ENCODE results near the gene UNC13C. TPM values are rescaled to one million over a fixed set of nuclear protein-coding genes. Genes with fewer than 3 reads are reported as not detected.

Gene UNC13C
- total RNA-seq, 1 donor from 2014 or later, result not detected

DNA sequence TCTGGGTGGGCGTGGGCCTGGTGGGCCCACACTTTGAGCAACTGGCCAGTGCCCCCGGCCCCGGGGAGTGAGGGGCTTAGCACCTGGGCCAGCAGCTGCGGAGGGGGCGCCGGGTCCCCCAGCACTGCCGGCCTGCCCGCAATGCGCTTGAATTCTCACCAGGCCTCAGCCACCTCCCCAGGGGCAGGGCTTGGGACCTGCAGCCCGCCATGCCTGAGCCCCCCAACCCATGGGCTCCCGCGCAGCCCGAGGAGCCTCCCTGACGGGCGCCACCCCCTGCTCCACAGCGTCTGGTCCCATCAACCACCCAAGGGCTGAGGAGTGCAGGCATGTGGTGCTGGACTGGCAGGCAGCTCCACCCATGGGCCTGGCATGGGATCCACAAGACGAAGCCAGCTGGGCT is 484.3 kb downstream of the UNC13C start:
- DNase-seq (ENCODE audit: low read depth in 2 of 2), result no peak

DNA sequence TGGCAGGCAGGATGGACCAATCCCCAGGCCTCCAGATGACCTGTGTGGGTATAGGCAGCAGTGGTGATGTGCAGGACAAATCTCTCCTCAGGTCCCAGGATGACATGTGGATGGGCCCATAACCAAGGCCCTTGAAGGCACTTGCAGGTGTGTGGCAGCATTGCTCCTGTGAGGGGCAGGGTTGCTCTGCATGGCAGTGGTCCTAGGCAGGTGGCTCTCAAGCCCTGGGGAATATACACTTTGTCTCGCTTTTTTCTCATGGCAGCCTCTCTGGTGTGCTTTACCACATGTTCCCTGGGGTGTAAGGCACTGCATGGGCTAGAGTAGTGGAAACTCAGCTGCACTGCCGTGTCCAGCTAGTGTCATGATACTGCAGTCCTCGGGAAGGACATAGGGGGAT is 503.6 kb downstream of the UNC13C start:
- no peak for DNase-seq (ENCODE audit: low read depth in 2 of 2)

DNA sequence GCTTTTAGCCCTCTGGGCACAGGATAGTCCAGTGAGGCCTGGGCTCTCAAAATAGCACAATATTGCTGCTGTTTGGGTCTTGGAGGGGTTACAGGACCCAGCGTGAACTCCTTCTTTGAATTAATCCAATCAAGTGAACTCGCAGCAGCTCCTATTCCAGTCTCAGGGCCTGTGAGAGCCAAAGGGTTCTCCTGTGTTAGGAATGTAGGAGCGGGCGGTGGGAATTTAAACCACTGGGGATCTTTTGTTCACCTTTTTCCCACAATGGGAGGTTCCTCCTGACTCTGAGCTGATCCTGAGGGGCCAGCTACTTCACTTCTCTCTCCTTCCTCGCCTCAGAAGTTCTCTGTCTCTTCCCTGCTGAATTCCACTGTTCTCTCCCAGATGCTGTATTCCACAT is 504.0 kb downstream of the UNC13C start:
- no peak for DNase-seq (ENCODE audit: low read depth in 2 of 2)

DNA sequence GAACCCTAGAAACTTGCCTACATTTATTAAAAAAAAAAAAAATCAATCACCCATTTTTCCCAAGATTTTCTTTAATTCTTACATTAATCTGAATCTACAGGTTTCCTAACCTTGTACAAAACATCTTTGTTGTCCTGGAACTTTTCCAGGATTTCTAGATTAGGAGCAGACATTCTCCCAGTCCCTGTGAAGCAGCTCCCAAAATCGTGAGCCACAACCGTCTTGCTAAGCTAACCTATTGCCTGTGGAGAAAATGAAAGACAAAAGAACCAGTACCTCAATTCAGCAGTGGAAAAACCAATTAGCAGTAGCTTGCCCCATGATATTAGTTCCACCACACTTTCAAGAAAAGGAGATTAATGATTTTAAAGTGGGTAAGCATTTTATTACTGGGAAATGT is 522.1 kb downstream of the UNC13C start:
- no peak for DNase-seq (ENCODE audit: low read depth in 2 of 2)

DNA sequence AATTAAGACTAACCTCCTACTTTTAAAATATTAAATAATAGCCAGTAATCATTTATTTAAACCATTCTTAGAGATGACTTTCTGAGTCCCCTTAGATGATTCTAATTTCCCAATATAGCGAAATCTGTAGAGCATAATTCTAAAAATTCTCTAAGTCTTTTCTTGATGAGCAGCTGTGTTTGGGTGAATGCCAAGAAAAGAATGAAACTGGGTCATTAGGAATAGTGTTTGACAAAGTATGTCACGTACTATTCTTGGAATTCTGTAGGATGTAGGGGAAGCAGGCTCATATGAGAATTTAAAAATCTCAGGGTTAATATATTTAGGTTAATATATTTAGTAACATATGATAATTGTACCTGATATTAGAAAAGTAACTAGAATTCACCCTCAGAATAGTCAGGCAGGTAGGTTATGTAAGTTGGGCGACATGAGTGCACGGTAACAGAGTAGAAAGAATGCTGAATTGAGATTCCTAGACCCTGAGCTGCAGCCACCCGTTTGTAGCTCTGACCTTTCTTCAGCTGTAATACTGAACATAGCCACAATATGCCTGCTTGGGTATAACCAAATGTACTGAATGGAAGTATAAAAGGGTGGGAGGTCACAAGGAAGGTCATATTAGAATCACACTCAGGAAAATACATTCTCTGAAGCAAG is 524.3 kb downstream of the UNC13C start:
- no peak for DNase-seq (ENCODE audit: low read depth in 2 of 2)

DNA sequence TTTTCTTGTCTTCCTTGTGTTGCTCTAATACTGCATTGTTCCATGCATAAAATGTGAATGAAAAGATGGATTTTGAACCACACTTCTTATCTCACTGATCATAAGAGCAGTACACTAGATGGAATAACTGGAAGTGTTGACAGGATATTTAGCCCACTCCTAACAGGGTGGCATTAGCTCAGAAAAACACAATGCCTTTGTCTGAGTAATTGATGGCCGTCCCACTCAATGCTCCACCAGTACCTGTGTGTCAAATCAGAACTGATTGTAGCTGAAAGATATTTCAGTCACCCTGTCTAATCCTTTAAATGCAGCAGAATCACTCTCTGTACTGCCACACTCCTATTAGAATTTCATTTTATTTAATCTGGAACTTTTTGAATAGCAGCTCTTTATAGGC is 526.5 kb downstream of the UNC13C start:
- no peak for DNase-seq (ENCODE audit: low read depth in 2 of 2)

DNA sequence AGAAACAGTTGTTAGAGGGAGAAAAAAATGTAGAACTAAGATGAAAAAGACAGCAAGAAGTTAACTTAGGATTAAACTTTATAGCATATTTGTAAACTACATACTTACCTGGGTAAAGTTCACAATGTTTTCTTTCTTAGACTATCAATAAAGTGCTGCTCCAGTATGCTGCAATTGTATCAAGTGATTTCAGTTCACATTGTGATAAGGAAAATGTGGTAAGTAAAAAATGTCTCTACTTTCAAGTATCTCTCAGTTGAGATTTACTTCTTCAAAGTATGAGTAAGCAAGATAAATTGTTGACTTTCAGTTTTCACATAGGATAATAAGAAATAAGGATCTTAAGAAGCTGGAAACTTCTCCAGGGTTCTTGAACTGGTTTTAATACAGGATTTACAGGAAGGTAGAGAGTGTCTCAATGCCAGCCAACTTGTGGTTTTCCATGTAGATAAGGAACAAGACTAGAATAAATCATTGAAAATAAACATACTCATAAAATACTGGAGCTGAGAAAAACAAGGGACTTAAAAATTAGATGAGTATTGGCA is 528.8 kb downstream of the UNC13C start:
- DNase-seq (ENCODE audit: low read depth in 2 of 2), result no peak

DNA sequence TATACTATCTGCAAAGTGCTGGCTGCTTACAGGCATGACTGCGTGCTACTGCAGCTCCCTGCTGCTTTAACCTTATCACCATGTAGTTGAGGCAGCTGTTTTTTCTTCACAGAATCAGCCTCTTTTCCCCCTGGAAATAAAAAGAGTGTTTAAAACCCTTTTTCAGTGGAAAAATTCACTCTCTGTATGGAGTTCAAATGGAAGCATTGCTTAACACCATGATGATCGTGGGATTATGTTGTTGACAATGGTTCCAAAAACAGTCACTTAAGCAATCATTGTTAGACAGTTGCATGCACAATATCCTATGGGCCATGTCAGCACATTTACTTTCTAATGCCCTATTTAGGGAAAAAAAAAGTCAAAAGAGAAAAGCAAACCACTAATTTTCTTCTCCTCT is 536.4 kb downstream of the UNC13C start:
- DNase-seq (ENCODE audit: low read depth in 2 of 2), result no peak

DNA sequence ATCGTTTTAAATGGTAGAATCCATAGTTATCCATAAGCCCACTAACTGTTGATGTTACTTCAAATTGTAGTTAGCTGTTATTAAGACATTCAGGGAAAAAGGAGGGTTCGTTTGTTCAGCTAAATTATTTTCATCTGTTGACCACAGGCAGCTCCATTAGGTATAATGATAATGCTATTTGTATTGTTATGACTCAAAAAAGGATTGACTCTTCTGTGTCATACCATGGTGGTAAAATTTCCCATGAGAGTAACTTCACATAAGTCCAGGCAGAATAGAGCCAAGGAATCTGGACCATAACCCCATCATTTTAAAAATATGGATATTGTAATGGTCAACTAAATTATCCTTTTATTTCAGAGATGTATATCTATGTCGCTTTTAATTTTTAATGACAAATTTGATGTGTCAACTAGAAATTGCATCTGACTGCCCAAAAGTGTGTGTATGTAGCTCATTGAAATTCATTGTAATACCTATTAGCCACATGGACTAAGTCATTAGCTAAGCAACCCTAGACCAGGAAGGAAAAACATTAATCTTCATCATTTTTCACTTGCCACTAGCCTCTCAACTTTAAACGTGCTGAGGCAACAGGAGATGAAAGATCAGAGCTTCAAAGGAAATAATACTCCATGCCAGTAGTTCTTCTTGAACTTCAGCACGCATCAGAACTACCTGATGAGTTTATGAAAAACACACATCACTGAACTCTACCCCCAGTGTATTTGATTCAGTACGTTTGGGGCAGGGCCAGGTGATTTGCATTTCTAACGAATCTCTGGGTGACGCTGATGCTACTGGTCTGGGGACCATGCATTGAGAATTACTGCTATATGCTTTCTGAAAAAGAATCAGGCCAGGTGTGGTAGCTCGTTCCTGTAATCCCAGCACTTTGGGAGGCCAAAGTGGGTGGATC is 537.7 kb downstream of the UNC13C start:
- no peak for DNase-seq (ENCODE audit: low read depth in 2 of 2)

DNA sequence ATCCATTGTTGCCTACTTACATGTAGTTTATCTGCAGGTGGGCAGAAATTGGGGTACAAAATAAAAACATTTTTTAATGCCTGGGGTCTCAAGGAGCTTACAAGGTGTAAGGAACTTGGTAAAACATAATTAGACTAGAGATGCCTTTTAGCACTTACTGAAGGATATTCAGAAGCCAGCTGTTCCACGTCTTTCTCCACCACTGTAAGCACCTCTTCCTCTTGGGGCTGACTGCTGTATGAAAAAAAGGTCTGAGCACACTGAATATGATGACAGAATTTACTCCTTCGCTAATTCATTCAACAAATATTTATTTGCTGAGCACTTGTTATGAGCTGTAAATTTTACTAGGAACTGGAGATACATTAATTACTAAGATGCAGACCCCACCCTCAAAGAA is 539.1 kb downstream of the UNC13C start:
- no peak for DNase-seq (ENCODE audit: low read depth in 2 of 2)

DNA sequence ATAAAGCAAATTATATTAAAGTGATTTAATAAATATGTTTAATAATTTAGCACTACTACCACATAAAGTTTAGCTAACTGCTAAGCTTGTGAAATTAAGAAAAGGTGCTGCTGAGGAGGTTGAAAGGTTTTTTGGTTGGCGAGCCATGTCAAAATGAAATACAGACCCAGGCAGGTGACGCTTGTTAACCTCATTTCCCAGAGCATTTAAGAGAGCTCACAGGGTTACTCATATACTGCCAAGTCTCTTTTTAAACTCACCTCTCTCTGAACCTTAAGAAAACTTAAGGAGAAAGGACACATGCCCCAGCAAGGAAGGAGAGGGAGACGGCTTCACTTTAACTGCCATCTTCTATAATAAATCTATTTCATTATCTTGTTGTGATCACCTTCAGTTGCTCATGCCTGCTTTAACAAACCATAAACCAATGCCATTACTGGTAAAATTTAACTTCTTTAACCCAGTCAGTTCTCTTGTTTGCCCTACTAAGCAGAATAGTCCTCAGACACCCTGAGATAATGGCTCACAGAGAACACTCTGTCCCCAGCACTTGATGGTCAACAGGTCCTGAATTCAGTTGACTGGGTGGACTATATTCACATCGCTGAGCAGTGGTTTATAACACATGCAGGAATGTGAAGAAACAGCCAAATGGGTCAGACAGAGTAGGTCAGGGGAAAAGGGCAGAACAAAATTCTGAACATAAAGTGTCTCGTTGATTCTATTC is 540.1 kb downstream of the UNC13C start:
- no peak for DNase-seq (ENCODE audit: low read depth in 2 of 2)

DNA sequence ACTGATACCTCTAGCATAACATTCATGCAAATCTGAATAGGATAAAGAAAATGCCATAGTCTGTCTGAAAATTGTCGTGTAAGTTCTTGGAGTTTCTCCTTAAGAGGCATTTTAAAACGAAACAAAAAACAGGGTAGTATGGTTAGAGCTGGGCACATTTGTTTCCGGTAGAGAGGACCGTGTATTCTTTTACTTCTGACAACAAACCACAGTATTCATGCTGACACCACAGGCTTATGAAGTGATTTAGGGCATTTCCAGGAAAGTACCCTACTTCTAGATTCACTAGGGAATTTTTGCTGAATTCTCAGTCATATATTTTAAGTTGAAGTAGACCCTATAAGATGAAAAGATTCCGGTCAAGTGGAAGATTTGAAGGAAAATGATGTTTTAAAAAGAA is 541.3 kb downstream of the UNC13C start:
- no peak for DNase-seq (ENCODE audit: low read depth in 2 of 2)

DNA sequence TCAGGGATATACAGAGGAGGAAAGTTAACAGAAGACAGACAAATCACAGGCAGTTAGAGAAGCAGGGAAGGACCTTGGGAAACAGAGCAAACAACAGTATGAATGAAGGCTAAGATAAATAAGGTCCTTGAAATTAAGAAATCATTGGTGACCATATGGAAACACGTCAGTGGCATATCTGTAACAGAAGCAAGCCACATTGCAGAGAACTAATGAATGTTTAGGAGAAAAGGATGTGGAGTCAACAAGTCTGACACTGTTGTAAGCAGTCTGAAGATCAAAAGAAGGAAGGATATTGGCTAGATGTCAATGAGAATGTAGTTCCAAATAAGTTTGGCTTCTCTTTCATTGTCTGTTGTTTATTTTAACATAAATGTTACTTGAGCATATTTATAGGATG is 542.4 kb downstream of the UNC13C start:
- no peak for DNase-seq (ENCODE audit: low read depth in 2 of 2)

DNA sequence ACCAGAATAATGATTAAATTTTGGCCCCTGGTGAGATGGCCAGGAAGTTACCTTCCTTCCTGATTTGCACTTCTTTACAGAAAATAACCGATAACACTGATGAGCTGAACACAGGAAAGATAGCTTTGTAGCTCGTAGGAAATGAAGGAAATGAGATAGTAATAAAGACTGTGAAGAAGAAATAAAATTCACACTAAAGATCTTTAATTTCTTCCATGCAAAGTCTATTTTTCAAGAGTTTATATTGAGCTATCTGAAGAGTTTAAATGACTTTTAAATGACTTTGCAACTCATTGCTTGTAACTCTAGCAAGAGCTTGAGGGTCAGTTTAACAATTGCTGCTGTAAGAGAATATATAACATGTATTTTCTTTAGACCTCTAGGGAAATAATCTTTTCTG is 543.0 kb downstream of the UNC13C start:
- DNase-seq (ENCODE audit: low read depth in 2 of 2), result no peak

DNA sequence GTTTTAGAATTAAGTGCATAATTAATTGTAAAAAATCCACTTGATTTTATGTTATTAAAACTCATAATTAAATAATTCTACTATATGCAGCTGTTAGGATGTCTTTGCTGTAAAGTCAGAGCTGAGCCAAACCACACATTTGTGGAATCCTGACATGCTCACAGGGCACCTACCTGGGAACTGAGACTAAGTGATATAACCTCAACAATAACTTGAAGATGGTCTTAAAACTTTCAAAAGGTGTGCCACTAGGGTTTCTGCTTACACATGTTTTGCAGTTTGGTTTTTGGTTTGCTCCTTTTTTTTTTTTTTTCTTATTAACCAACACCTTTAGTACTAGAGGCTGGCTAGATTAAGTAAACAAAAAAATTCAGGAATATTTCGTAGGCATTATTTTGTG is 549.8 kb downstream of the UNC13C start:
- DNase-seq (ENCODE audit: low read depth in 2 of 2), result no peak

DNA sequence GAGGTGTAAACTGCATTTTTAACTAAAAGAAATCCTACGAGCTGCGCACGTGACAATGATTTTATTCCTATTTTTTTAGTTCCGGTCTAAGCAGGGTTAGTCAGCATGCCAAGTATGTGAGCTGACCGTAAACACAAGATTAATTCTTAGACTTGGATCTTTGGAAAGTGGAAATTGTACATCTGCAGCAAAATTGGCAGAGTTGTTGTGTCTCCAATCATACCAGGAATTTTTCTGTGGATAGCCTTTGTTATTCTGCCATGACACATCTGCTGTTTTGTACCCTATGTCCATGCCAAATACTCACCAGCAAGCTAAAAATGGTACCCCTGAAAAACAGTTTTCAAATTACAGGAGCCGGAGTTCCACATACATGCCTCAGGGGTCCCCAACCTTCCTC is 562.5 kb downstream of the UNC13C start:
- DNase-seq (ENCODE audit: low read depth in 2 of 2), result no peak

DNA sequence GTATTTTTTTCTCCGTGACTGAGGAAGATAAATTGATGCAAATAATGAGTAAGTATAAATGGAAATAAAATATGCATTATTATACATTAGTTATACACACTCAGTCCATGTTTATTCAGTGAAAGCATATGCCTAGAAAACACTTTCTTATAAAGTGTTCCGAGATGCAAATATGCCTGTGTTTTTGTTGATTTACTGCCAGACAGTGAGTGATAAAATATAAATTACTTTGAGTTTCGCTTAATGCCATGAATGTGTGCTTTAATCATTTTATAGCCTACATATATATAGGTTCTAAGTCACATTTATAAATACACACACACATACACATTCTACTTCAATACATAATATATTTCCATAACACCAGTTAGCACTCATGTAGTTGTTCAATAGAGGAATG is 569.2 kb downstream of the UNC13C start:
- no peak for DNase-seq (ENCODE audit: low read depth in 2 of 2)

DNA sequence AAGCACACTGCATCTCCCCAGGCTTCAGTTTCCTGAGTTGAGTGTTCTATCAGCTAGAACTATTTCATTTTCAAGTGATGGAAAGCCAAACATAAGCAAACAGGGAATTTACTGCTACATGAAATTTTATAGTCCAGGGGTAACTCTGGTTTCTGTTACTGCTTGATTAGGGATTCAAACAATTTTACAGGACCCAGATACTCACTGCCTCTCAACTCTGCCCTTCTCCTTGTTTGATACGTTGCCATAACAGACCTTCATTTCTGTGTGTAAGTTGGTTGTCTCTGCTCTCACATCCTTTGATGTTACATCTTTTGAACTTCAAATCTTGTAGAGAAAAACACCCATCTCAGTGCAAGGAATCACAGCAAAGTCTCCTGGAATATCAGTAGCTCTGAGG is 572.7 kb downstream of the UNC13C start:
- DNase-seq (ENCODE audit: low read depth in 2 of 2), result no peak

DNA sequence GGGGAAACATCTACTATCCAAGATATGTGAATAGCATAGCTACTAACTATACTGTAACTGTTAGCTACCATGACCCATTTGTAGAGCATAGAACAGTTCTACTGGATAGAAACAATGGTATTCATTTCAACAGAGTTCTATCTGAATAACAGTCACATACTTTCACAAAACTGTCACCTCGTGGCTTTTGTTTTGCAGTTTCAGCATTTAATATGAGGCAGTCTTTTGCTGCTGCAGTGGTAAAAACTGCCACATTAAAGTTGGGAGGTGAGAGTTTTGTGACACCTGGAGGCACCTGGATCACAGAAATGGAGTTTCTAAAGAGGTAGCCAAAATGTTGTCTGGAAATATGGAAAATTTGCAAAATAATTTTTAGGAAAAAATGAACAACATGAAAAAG is 578.0 kb downstream of the UNC13C start:
- DNase-seq (ENCODE audit: low read depth in 2 of 2), result no peak

DNA sequence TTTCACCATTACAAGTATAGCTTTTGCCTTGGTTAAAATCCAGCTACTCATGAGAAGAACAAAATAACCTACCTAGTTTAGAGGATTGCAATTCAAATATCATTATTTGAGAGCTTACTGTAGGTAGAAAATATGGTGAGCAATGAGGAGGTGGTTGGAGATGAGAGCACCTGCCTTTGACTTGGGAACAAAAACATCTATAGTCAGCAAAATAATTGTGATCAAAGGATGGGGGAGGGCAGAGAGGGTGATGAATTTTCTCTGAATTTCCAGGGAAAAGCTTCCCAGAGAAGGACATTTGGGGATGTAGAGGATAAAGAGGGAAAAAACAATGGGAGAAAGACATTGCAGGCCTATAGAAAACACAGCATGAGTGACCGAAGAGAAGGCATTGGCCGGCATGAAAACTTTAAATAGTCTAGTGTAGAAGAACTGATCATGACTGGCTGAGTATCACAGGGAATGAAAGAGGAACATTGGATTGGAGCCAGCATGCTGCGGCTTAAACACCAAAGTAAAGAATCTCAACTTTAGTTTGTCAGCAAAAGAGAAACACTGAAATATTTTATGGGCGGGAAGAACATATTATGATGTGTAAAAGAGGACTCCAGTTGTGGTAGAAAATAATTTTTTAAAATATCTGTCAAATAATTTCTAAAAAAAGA is 581.3 kb downstream of the UNC13C start:
- no peak for DNase-seq (ENCODE audit: low read depth in 2 of 2)

DNA sequence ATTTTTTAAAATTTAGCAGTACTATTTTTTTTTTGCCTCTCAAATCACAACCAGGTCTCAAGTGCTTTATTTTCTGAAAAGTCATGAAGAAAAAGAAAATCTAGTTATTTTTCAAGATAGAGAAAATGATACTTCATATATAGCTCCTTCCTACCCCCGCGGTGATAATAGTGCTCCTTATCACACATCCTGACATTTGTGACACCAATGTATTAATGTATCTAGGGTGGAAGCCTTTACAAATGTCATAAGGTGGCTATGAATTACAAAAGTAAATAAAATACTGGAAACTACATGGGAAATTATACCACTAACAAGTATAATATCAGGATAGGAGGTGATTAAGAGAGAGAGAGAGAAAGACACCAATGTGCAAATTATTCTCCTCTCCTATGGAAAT is 582.2 kb downstream of the UNC13C start:
- DNase-seq (ENCODE audit: low read depth in 2 of 2), result no peak

DNA sequence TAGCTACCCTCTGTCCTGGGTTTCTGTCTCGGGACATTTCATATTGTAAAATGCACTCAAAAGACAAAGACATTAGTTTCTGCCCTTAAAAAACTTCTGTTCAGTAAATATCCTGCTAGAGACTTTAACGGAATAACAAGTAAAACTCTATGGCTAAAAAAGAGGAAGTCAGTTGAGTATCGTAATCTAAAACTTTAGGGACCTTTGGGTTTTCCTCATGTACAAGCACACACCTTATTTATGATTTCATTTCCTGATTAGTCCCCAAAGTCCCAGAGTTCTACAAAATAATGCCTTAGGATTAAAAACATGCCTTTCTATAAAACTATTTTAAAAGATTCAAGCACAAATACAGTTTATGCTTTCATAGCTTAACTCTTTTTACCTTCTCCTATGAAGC is 585.9 kb downstream of the UNC13C start:
- DNase-seq (ENCODE audit: low read depth in 2 of 2), result no peak
